H1 (cell line): ENCODE data around the gene TEX29. TPM values are rescaled to one million over a fixed set of nuclear protein-coding genes. Genes with fewer than 3 reads are reported as not detected.

Experiments used
- CTCF ChIA-PET: fragments of 300-600 bp; sonication (Branson Sonifier 250); formaldehyde crosslinking; loops from one replicate; lab custom pipeline; 2021; ENCODE audit not compliant: partially characterized antibody; lab: Charles Lee
- POLR2A ChIA-PET: fragments of 300-600 bp; sonication (Branson Sonifier 250); formaldehyde crosslinking; loops from one replicate; lab custom pipeline; 2021; ENCODE audit warnings: inconsistent platforms; ENCODE audit not compliant: partially characterized antibody; lab: Charles Lee
- DNase-seq, 2 experiments: peaks; one replicate each; pipeline versions ENCODE4 v3.0.0 to v3.0.0-alpha.2; 2010 to 2022; ENCODE audit warnings: low spot score in 2 of 2, low read depth in 1 of 2, mixed read lengths in 1 of 2
- FAIRE-seq: peaks from 2 replicates; lab custom pipeline; 2011; peaks lifted over from hg19 to GRCh38; lab: Jason Lieb, UNC
- H2AFZ ChIP-seq: 2 replicates; pipeline ENCODE4 v1.8.1; 2012; ENCODE audit warnings: low read length, inconsistent platforms
- H2AK5ac ChIP-seq: 2 replicates; pipeline ENCODE4 v1.6.1; 2013; ENCODE audit warnings: low read depth, low read length
- H2BK120ac ChIP-seq: replicated peaks from 2 replicates; pipeline ENCODE3; 2013; ENCODE audit warnings: low read depth, low read length, inconsistent platforms
- H2BK12ac ChIP-seq: 2 replicates; pipeline ENCODE4 v1.6.1; 2013; ENCODE audit warnings: low read depth, low read length
- H2BK15ac ChIP-seq: 2 replicates; pipeline ENCODE4 v1.6.1; 2013; ENCODE audit warnings: low read length
- H2BK20ac ChIP-seq: 2 replicates; pipeline ENCODE4 v1.6.1; 2013; ENCODE audit warnings: low read length
- H2BK5ac ChIP-seq: 2 replicates; pipeline ENCODE4 v1.6.1; 2013; ENCODE audit warnings: low read depth, low read length
- H3K14ac ChIP-seq: 2 replicates; pipeline ENCODE4 v1.6.1; 2013; ENCODE audit warnings: inconsistent platforms; ENCODE audit not compliant: insufficient read length
- H3K18ac ChIP-seq: 2 replicates; pipeline ENCODE4 v1.6.1; 2013; ENCODE audit warnings: low read length; ENCODE audit errors: extremely low read depth
- H3K23ac ChIP-seq: 2 replicates; pipeline ENCODE4 v1.6.1; 2013; ENCODE audit warnings: inconsistent platforms; ENCODE audit not compliant: insufficient read length
- H3K23me2 ChIP-seq: 2 replicates; pipeline ENCODE4 v1.6.1; 2013; ENCODE audit warnings: low read depth, low read length
- H3K27ac ChIP-seq: 2 replicates; pipeline ENCODE4 v1.6.1; 2011; ENCODE audit warnings: low read depth, low read length, inconsistent platforms
- H3K27me3 ChIP-seq, 4 experiments: replicated peaks in 1 of 4; 1 replicate in 1 of 4; 2 replicates in 3 of 4; pipeline versions ENCODE4 v1.6.1 to v1.8.1; 2011 to 2013; ENCODE audit warnings: low read length in 3 of 4, mild to moderate bottlenecking in 3 of 4, inconsistent platforms in 2 of 4, mixed read lengths in 2 of 4, moderate library complexity in 1 of 4; ENCODE audit not compliant: control insufficient read depth in 3 of 4, insufficient read depth in 3 of 4; ENCODE audit errors: extremely low read depth in 1 of 4
- H3K36me3 ChIP-seq, 4 experiments: 2 replicates each; pipeline versions ENCODE4 v1.6.1 to v1.8.1; 2011 to 2013; ENCODE audit warnings: mild to moderate bottlenecking in 4 of 4, low read length in 3 of 4, moderate library complexity in 2 of 4, control low read depth in 1 of 4, inconsistent platforms in 1 of 4; ENCODE audit not compliant: insufficient read depth in 4 of 4, control insufficient read depth in 2 of 4
- H3K4ac ChIP-seq: replicated peaks from 2 replicates; pipeline ENCODE3; 2013; ENCODE audit warnings: low read length, low read depth, mixed read lengths, inconsistent platforms; ENCODE audit not compliant: insufficient read length
- H3K4me1 ChIP-seq, 4 experiments: replicated peaks in 1 of 4; 1 replicate in 1 of 4; 2 replicates in 3 of 4; pipeline versions ENCODE4 v1.6.1 to v1.8.1; 2011 to 2013; ENCODE audit warnings: low read length in 3 of 4, inconsistent platforms in 2 of 4, mixed read lengths in 1 of 4; ENCODE audit not compliant: insufficient read depth in 4 of 4, control insufficient read depth in 3 of 4
- H3K4me2 ChIP-seq, 2 experiments: 2 replicates each; pipeline versions ENCODE4 v1.6.1 to v1.8.1; 2011 to 2013; ENCODE audit warnings: low read depth in 2 of 2, low read length in 2 of 2, control low read depth in 1 of 2, inconsistent platforms in 1 of 2, mild to moderate bottlenecking in 1 of 2; ENCODE audit not compliant: insufficient read depth in 1 of 2
- H3K4me3 ChIP-seq, 4 experiments: fragments of 200-600, 300-600 bp in 1 of 4; sonication (generic), shearing (Covaris generic), sonication (Bioruptor Twin) in 1 of 4; 2 replicates each; pipeline versions ENCODE4 v1.5.1 to v1.8.1; 2011 to 2016; ENCODE audit warnings: low read length in 4 of 4, low read depth in 3 of 4, control low read depth in 2 of 4, inconsistent platforms in 2 of 4, mild to moderate bottlenecking in 2 of 4, mixed read lengths in 1 of 4, moderate library complexity in 1 of 4; ENCODE audit not compliant: insufficient read depth in 2 of 4; ENCODE audit errors: extremely low read depth in 1 of 4
- H3K56ac ChIP-seq: replicated peaks from 2 replicates; pipeline ENCODE3; 2013; ENCODE audit warnings: low read depth, mild to moderate bottlenecking, mixed read lengths, low read length, inconsistent platforms; ENCODE audit not compliant: insufficient read length
- H3K79me1 ChIP-seq: 2 replicates; pipeline ENCODE4 v1.6.1; 2013; ENCODE audit warnings: low read depth, low read length, control low read depth
- H3K79me2 ChIP-seq, 2 experiments: 2 replicates each; pipeline versions ENCODE4 v1.6.1 to v1.8.1; 2012 to 2013; ENCODE audit warnings: low read length in 2 of 2, mild to moderate bottlenecking in 2 of 2, inconsistent platforms in 1 of 2; ENCODE audit not compliant: insufficient read depth in 2 of 2, control insufficient read depth in 1 of 2
- H3K9ac ChIP-seq, 4 experiments: replicated peaks in 1 of 4; 1 replicate in 1 of 4; 2 replicates in 3 of 4; pipeline versions ENCODE4 v1.6.1 to v1.8.1; 2011 to 2013; ENCODE audit warnings: low read depth in 3 of 4, low read length in 3 of 4, control low read depth in 2 of 4, mild to moderate bottlenecking in 2 of 4, moderate library complexity in 2 of 4, inconsistent platforms in 1 of 4; ENCODE audit errors: extremely low read depth in 1 of 4
- H3K9me3 ChIP-seq, 2 experiments: 2 replicates each; pipeline versions ENCODE4 v1.6.1 to v1.8.1; 2012 to 2013; ENCODE audit warnings: mild to moderate bottlenecking in 2 of 2, moderate library complexity in 2 of 2, control low read depth in 1 of 2, inconsistent platforms in 1 of 2, low read depth in 1 of 2, low read length in 1 of 2, mixed read lengths in 1 of 2; ENCODE audit not compliant: insufficient read depth in 2 of 2
- H4K20me1 ChIP-seq, 2 experiments: replicated peaks in 1 of 2; 2 replicates each; pipeline versions ENCODE3 to v1.8.1; 2011 to 2013; ENCODE audit warnings: inconsistent platforms in 2 of 2, low read length in 2 of 2, mild to moderate bottlenecking in 1 of 2; ENCODE audit not compliant: insufficient read depth in 2 of 2, control insufficient read depth in 1 of 2
- H4K5ac ChIP-seq: 2 replicates; pipeline ENCODE4 v1.6.1; 2013; ENCODE audit warnings: low read length, low read depth, mixed read lengths, inconsistent platforms; ENCODE audit not compliant: insufficient read length
- H4K8ac ChIP-seq: 2 replicates; pipeline ENCODE4 v1.8.0; 2013; ENCODE audit warnings: mild to moderate bottlenecking, moderate library complexity, low read length, inconsistent platforms; ENCODE audit not compliant: insufficient read depth; ENCODE audit errors: extremely low read depth
- H4K91ac ChIP-seq: replicated peaks from 2 replicates; pipeline ENCODE3; 2013; ENCODE audit warnings: low read length, mixed read lengths, inconsistent platforms; ENCODE audit not compliant: insufficient read length
- KDM5A ChIP-seq: fragments of 200-600 bp; IDR thresholded peaks from 2 replicates; pipeline ENCODE4 v1.7.1; 2012; ENCODE audit warnings: mild to moderate bottlenecking, low read length, inconsistent platforms, mixed read lengths
- RFX5 ChIP-seq: IDR thresholded peaks from 2 replicates; pipeline ENCODE4 v1.6.1; 2011; ENCODE audit warnings: low read depth, low read length, improper control_type of control experiment, borderline replicate concordance
- SUZ12 ChIP-seq: fragments of 200-600 bp; sonication (generic); IDR thresholded peaks from 2 replicates; pipeline ENCODE4 v1.6.1; 2012; ENCODE audit warnings: mild to moderate bottlenecking, inconsistent platforms, low read length, moderate library complexity, mixed read lengths
- whole genome bisulfite sequencing, 2 experiments: shearing (Covaris generic) in 1 of 2; methylation state at CpG; one replicate each; pipeline versions ENCODE4 v1.1.6 to v1.1.7; 2013 to 2015; ENCODE audit warnings: low lambda C conversion rate in 2 of 2, mixed read lengths in 2 of 2, inconsistent platforms in 1 of 2, low coverage in 1 of 2, missing lambda C conversion rate in 1 of 2; ENCODE audit not compliant: insufficient replicate concordance in 2 of 2, insufficient coverage in 1 of 2, insufficient read length in 1 of 2; ENCODE audit errors: extremely low coverage in 1 of 2, missing lambda C conversion rate in 1 of 2; 5-methylcytosine and 5-hydroxymethylcytosine counted together
- polyA plus RNA-seq, 7 experiments: library from polyadenylated mRNA; depleted of rRNA in 3 of 7; stranded (reverse) in 5 of 7; unstranded in 2 of 7; fragments of >200 nt in 5 of 7; fragments of 200-250 nt in 2 of 7; gene quantifications; 1 replicate in 5 of 7; 2 replicates in 1 of 7; 4 replicates in 1 of 7; pipeline versions ENCODE4 v1.2.1 to v1.2.3, GENCODE V29; 2011 to 2013; ENCODE audit warnings: missing spikeins in 2 of 7, mixed read lengths in 2 of 7
- total RNA-seq: library from RNA; stranded (reverse); fragmentation: NEBNext Ultra II Directional; extraction: Animal tissue kit (Norgen Biotek cat#: 25700); gene quantifications from 2 replicates; pipeline ENCODE4 v1.2.1, GENCODE V29; 2021

TEX29 gene
- total and polyA plus RNA-seq, 2 of the 8 experiments (the other 6 are each of a cell fraction or from before 2014, with no cell fraction given) = 0.08 TPM; not detected in 1

DNA sequence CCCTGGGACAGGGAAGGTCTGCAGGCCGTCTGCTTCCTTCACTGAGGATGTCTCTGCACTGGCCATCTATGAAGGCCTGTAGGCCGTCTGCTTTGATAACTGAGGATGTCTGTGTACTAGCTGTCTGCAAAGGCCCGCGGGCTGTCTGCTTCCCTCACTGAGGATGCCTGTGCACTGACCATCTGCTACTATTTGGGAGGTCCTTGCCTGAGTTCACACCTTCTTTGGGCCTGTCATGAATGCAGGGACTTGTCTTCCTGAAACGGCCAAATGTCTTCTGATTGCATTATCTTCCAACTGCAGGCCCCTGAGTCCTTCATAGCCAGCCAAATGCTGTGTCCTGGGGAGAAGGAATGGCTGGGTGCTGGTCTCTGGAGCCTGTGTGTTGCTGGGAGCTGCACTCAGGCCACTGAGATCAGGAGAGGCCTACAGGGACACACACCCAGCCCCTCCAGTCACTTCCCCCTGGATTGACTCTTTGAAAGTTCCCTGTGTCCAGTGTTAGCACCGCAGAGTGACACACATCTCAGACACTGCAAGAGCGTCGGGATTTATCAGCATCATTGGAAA, 72.9 kb downstream of the TEX29 start:
- no peak overlapping the region for H3K27ac ChIP-seq
- no peaks in the 10 kb centered on the region for H3K36me3 ChIP-seq
- H3K79me2 ChIP-seq = no peaks in the 10 kb centered on the region
- H2AK5ac ChIP-seq = no peak overlapping the region
- H2BK20ac ChIP-seq = no peak overlapping the region
- H3K79me1 ChIP-seq = no peaks in the 10 kb centered on the region
- no peaks in the 10 kb centered on the region for H3K27me3 ChIP-seq
- no peak overlapping the region for H3K4me3 ChIP-seq
- H2BK15ac ChIP-seq = no peak overlapping the region
- H3K4me1 ChIP-seq = no peaks in the 10 kb centered on the region
- H3K18ac ChIP-seq = no peak overlapping the region
- no peak for DNase-seq
- no peak overlapping the region for H4K8ac ChIP-seq
- no peak overlapping the region for H3K56ac ChIP-seq
- H3K4ac ChIP-seq = no peak overlapping the region
- 91% methylated on average over 8 of the region's 8 CpGs; no CpG with 5 or more reads in 1 of the 2 experiments for WGBS, 2 experiments
- H3K4me2 ChIP-seq = no peak overlapping the region
- no peak overlapping the region for H3K14ac ChIP-seq
- ChIA-PET CTCF (interaction anchor here (1.2 kb wide), 1 partner anchor 49 kb away, joined by 4 read pairs; no protein-coding TSS in a partner anchor), POLR2A (no interaction called here)
- no peak overlapping the region for H4K91ac ChIP-seq
- H3K23me2 ChIP-seq = no peaks in the 10 kb centered on the region
- H2BK120ac ChIP-seq = no peak overlapping the region
- H2AFZ ChIP-seq = no peak overlapping the region
- no peak overlapping the region for H4K5ac ChIP-seq
- H2BK12ac ChIP-seq = no peak overlapping the region
- H4K20me1 ChIP-seq = no peaks in the 10 kb centered on the region
- H3K9me3 ChIP-seq = peaks cover 0 to 4% of the 10 kb centered on the region in 2 experiments; a peak in 1 of 4 replicates
- FAIRE-seq = no peak
- H2BK5ac ChIP-seq = no peak overlapping the region
- no peak overlapping the region for H3K9ac ChIP-seq
- TF ChIP-seq KDM5A (no peak), RFX5 (no peak), SUZ12 (no peak)
- H3K23ac ChIP-seq = no peak overlapping the region

Other genes starting within 250 kb of the TEX29 start
- 51.7 and 56.5 TPM in 2 replicates for gene ARHGEF7, start 205.3 kb upstream of the TEX29 start, total RNA-seq
- 26.2 and 27.4 TPM in 2 replicates for gene ARHGEF7, start 205.3 kb upstream of the TEX29 start, polyA plus RNA-seq (2011; rRNA removed)